Stimulated activated CD4-positive, alpha-beta T cell treated with anti-CD3 and anti-CD28 coated beads, Interleukin-4, amount 100 ng/mL, for 1 hour (primary cell): ENCODE data around the gene U2AF1.
A peak's percentile ranks its signal among the peaks of the same experiment; 100 is the strongest.
"Not testable (repeated sequence)": the region's sequence is repeated elsewhere in the genome, so short reads cannot be mapped to it uniquely, and the experiment has no call there.

ENCODE experiments used
- DNase-seq: peaks from one replicate; pipeline ENCODE4 v3.0.0-alpha.2; 2020

The U2AF1 gene

GRCh38 chr21:43106965-43107793, at the start of gene U2AF1:
TSS of gene U2AF1 (minus strand) at chr21:43107570. CDS start at chr21:43107494, 76 bp downstream.
- peak; percentile 78 for DNase-seq

GRCh38 chr21:43153601-43154000, 46.2 kb upstream of the U2AF1 start:
- DNase-seq: not testable (repeated sequence)

GRCh38 chr21:43149344-43149743, 42.0 kb upstream of the U2AF1 start:
- not testable (repeated sequence) for DNase-seq

- not testable (repeated sequence) for DNase-seq
These were observed 40.6 kb upstream of the U2AF1 start for GRCh38 chr21:43147999-43148398.

GRCh38 chr21:43146637-43147036, 39.3 kb upstream of the U2AF1 start:
- DNase-seq: not testable (repeated sequence)

GRCh38 chr21:43141407-43141806, 34.0 kb upstream of the U2AF1 start:
- not testable (repeated sequence) for DNase-seq

- DNase-seq: not testable (repeated sequence)
These were observed 31.6 kb upstream of the U2AF1 start for GRCh38 chr21:43138944-43139343.

GRCh38 chr21:43134520-43134919, 27.1 kb upstream of the U2AF1 start:
- not testable (repeated sequence) for DNase-seq

GRCh38 chr21:43130094-43130493, 22.7 kb upstream of the U2AF1 start:
- not testable (repeated sequence) for DNase-seq

- not testable (repeated sequence) for DNase-seq
These were observed 8.6 kb upstream of the U2AF1 start for GRCh38 chr21:43115956-43116355.

GRCh38 chr21:43114483-43114882, 7.1 kb upstream of the U2AF1 start:
- not testable (repeated sequence) for DNase-seq

GRCh38 chr21:43109006-43109405, 1.6 kb upstream of the U2AF1 start:
- DNase-seq: not testable (repeated sequence)

- DNase-seq: not testable (repeated sequence)
These were observed 807 bp upstream of the U2AF1 start for GRCh38 chr21:43108177-43108576.

- DNase-seq: not testable (repeated sequence)
These were observed 396 bp upstream of the U2AF1 start for GRCh38 chr21:43107794-43108137.

GRCh38 chr21:43104642-43105041, 2.7 kb downstream of the U2AF1 start:
- DNase-seq: not testable (repeated sequence)

GRCh38 chr21:43102281-43102680, 5.1 kb downstream of the U2AF1 start:
- DNase-seq: not testable (repeated sequence)

GRCh38 chr21:43101676-43102075, 5.7 kb downstream of the U2AF1 start:
- DNase-seq: not testable (repeated sequence)

GRCh38 chr21:43101000-43101399, 6.4 kb downstream of the U2AF1 start:
- DNase-seq: not testable (repeated sequence)

GRCh38 chr21:43091979-43092614, 15.3 kb downstream of the U2AF1 start:
- DNase-seq: not testable (repeated sequence)

- DNase-seq: not testable (repeated sequence)
These were observed 16.4 kb downstream of the U2AF1 start for GRCh38 chr21:43090947-43091346.

GRCh38 chr21:43089463-43089862, 17.9 kb downstream of the U2AF1 start:
- not testable (repeated sequence) for DNase-seq

GRCh38 chr21:43082587-43083300, 24.6 kb downstream of the U2AF1 start:
- DNase-seq: not testable (repeated sequence)

- DNase-seq: not testable (repeated sequence)
These were observed 30.7 kb downstream of the U2AF1 start for GRCh38 chr21:43076643-43077042.
